Neuronal stem cell (in vitro differentiated cells): ENCODE data around the gene OR2V2.

Experiments
- DNase-seq: peaks from one replicate; pipeline ENCODE4 v3.0.0-alpha.2; 2013; ENCODE audit warnings: low spot score
- H2AFZ ChIP-seq: one replicate; pipeline ENCODE4 v1.6.1; 2013; ENCODE audit warnings: mild to moderate bottlenecking, low read length, inconsistent platforms
- H2AK5ac ChIP-seq: 2 replicates; pipeline ENCODE4 v1.6.1; 2013; ENCODE audit warnings: low read depth, mild to moderate bottlenecking, inconsistent platforms, low read length, moderate library complexity, mixed read lengths
- H2BK120ac ChIP-seq: 2 replicates; pipeline ENCODE4 v1.6.1; 2013; ENCODE audit warnings: low read depth, mild to moderate bottlenecking, inconsistent platforms, low read length, moderate library complexity, mixed read lengths
- H2BK12ac ChIP-seq: one replicate; pipeline ENCODE4 v1.6.1; 2013; ENCODE audit warnings: low read length, inconsistent platforms
- H2BK15ac ChIP-seq: 2 replicates; pipeline ENCODE4 v1.6.1; 2013; ENCODE audit warnings: mild to moderate bottlenecking, low read length, inconsistent platforms, mixed read lengths
- H2BK5ac ChIP-seq: one replicate; pipeline ENCODE4 v1.6.1; 2013; ENCODE audit warnings: inconsistent platforms, mild to moderate bottlenecking, low read length, moderate library complexity
- H3K14ac ChIP-seq: one replicate; pipeline ENCODE4 v1.6.1; 2013; ENCODE audit warnings: low read length, inconsistent platforms
- H3K18ac ChIP-seq: 2 replicates; pipeline ENCODE4 v1.6.1; 2013; ENCODE audit warnings: low read length, inconsistent platforms
- H3K23ac ChIP-seq: 2 replicates; pipeline ENCODE4 v1.6.1; 2013; ENCODE audit warnings: low read depth, mild to moderate bottlenecking, mixed read lengths, low read length, inconsistent platforms; ENCODE audit not compliant: poor library complexity
- H3K27ac ChIP-seq: replicated peaks from 3 replicates; pipeline ENCODE4 v1.5.1; 2013; ENCODE audit warnings: low read length, inconsistent platforms
- H3K27me3 ChIP-seq, 3 experiments: 2 replicates each; pipeline ENCODE4 v1.6.1; 2013; ENCODE audit warnings: low read length in 3 of 3, mild to moderate bottlenecking in 2 of 3, inconsistent platforms in 1 of 3, low read depth in 1 of 3, mixed read lengths in 1 of 3, moderate library complexity in 1 of 3; ENCODE audit not compliant: control insufficient read depth in 3 of 3, insufficient read depth in 3 of 3
- H3K36me3 ChIP-seq, 2 donors: replicated peaks in 1 of 2; 2 replicates each; pipeline ENCODE4 v1.6.1; 2013; ENCODE audit warnings: low read length in 2 of 2; ENCODE audit not compliant: control insufficient read depth in 2 of 2, insufficient read depth in 2 of 2
- H3K4ac ChIP-seq: 2 replicates; pipeline ENCODE4 v1.6.1; 2013; ENCODE audit warnings: inconsistent platforms, mild to moderate bottlenecking, low read length, moderate library complexity
- H3K4me1 ChIP-seq, 2 donors: 1 replicate in 1 of 2; 2 replicates in 1 of 2; pipeline ENCODE4 v1.6.1; 2013; ENCODE audit warnings: low read length in 2 of 2, low read depth in 1 of 2; ENCODE audit not compliant: control insufficient read depth in 2 of 2, insufficient read depth in 1 of 2
- H3K4me2 ChIP-seq: one replicate; pipeline ENCODE4 v1.6.1; 2013; ENCODE audit warnings: mild to moderate bottlenecking, low read length, inconsistent platforms; ENCODE audit not compliant: insufficient read depth, poor library complexity, severe bottlenecking
- H3K4me3 ChIP-seq, 2 donors: 2 replicates each; pipeline ENCODE4 v1.5.1; 2013; ENCODE audit warnings: low read length in 2 of 2, mild to moderate bottlenecking in 2 of 2, inconsistent platforms in 1 of 2, moderate library complexity in 1 of 2
- H3K79me1 ChIP-seq: one replicate; pipeline ENCODE4 v1.6.1; 2013; ENCODE audit warnings: low read depth, mild to moderate bottlenecking, inconsistent platforms, low read length, moderate library complexity
- H3K9ac ChIP-seq: one replicate; pipeline ENCODE4 v1.6.1; 2013; ENCODE audit warnings: mild to moderate bottlenecking, low read depth, low read length, inconsistent platforms; ENCODE audit not compliant: poor library complexity
- H3K9me3 ChIP-seq, 2 donors: replicated peaks in 1 of 2; 2 replicates each; pipeline versions ENCODE3 to v1.6.1; 2013; ENCODE audit warnings: low read length in 2 of 2, mild to moderate bottlenecking in 2 of 2, inconsistent platforms in 1 of 2, low read depth in 1 of 2, mixed read lengths in 1 of 2, moderate library complexity in 1 of 2; ENCODE audit not compliant: control insufficient read depth in 2 of 2, insufficient read depth in 1 of 2
- H4K8ac ChIP-seq: one replicate; pipeline ENCODE4 v1.6.1; 2013; ENCODE audit warnings: low read depth, mild to moderate bottlenecking, inconsistent platforms, low read length, moderate library complexity
- H4K91ac ChIP-seq: one replicate; pipeline ENCODE4 v1.6.1; 2013; ENCODE audit warnings: low read length, low read depth, mild to moderate bottlenecking, inconsistent platforms; ENCODE audit not compliant: poor library complexity
- WGBS, 2 donors: extraction: QIAGEN DNeasy Blood & Tissue Kit; methylation state at CpG; one replicate each; pipeline ENCODE4 v1.1.7; 2013; ENCODE audit warnings: missing lambda C conversion rate in 2 of 2, mixed read lengths in 1 of 2; ENCODE audit not compliant: insufficient read length in 2 of 2, insufficient replicate concordance in 1 of 2; ENCODE audit errors: extremely low coverage in 2 of 2; 5-methylcytosine and 5-hydroxymethylcytosine counted together

OR2V2 gene

DNA sequence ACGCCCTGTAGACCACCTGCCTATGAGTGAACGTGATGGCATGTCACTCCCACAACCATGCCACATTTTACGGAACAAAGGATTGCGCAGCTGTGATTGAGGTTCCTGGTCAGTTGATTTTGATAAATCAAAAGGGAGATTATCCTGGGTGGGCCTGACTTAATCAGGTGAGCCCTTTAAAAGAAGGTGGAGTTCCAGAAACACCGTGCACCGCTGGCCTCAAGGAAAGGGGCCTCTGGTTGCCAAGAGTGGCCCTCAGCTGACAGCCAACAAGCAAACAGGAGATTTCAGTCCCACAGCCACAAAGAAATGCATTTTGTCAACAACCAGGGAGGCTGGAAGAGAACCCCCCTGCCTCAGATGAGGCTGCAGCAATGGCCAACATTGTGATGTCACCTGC is 38.6 kb downstream of the OR2V2 start:
- Histone ChIP-seq H4K91ac (no peak overlapping the region), H3K27ac (no peak overlapping the region), H2AFZ (no peak overlapping the region), H3K4me3 (no peak overlapping the region), H3K36me3 (no peaks in the 10 kb centered on the region), H3K18ac (no peak overlapping the region), H3K9me3 (no peaks in the 10 kb centered on the region), H3K79me1 (no peaks in the 10 kb centered on the region), H3K27me3 (peaks cover 5 to 18% (median 12%) of the 10 kb centered on the region in 3 experiments), H3K9ac (no peak overlapping the region), H3K14ac (no peak overlapping the region), H3K23ac (no peak overlapping the region), H2AK5ac (no peak overlapping the region), H2BK5ac (no peak overlapping the region), H3K4me1 (peaks cover 1 to 10% of the 10 kb centered on the region in 2 donors), H3K4me2 (no peak overlapping the region), H2BK15ac (no peak overlapping the region), H3K4ac (no peak overlapping the region), H4K8ac (no peak overlapping the region), H2BK12ac (no peak overlapping the region), H2BK120ac (no peak overlapping the region)
- no peak for DNase-seq
- WGBS, 2 donors: no CpG with 5 or more reads among the region's 6 CpGs

DNA sequence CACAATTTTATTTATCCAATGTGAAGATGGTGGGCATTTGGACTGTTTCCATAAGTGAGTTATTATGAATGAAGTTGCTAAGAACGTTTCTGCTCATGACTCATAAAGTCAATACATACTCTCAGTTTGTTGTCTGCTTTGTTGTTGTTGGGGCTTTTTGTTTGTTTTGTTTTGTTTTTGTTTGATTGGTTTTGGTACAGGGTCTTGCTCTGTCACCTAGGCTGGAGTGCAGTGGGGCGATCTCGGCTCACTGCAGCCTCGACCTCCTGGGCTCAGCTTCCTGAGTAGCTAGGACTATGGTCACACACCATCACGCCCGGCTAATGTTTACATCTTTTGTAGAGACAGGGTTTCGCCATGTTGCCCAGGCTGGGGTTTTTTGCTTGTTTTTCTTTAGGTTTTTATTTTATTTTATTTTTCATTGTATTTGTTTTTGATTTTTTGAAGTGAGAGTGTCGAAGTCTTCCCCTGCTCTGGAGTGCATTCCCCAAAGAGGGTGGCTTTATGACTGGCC is 39.7 kb downstream of the OR2V2 start:
- no peak overlapping the region for H2BK15ac ChIP-seq
- H3K4ac ChIP-seq: no peak overlapping the region
- H3K23ac ChIP-seq: no peak overlapping the region
- H2AK5ac ChIP-seq: no peak overlapping the region
- peak overlapping the region; percentile 63 for H3K4me2 ChIP-seq
- H3K27ac ChIP-seq: no peak overlapping the region
- no peak overlapping the region for H4K8ac ChIP-seq
- H2BK120ac ChIP-seq: no peak overlapping the region
- WGBS, 2 donors: no CpG with 5 or more reads among the region's 8 CpGs
- DNase-seq: no peak
- H2BK12ac ChIP-seq: no peak overlapping the region
- no peak overlapping the region for H3K18ac ChIP-seq
- H2AFZ ChIP-seq: peak overlapping the region; percentile 87
- H2BK5ac ChIP-seq: no peak overlapping the region
- no peaks in the 10 kb centered on the region for H3K79me1 ChIP-seq
- H3K9ac ChIP-seq: no peak overlapping the region
- peaks cover 5 to 22% (median 15%) of the 10 kb centered on the region in 3 experiments for H3K27me3 ChIP-seq
- H3K36me3 ChIP-seq: no peaks in the 10 kb centered on the region
- peaks cover 1 to 10% of the 10 kb centered on the region in 2 donors for H3K4me1 ChIP-seq
- no peaks in the 10 kb centered on the region for H3K9me3 ChIP-seq
- H4K91ac ChIP-seq: no peak overlapping the region
- H3K14ac ChIP-seq: no peak overlapping the region
- H3K4me3 ChIP-seq: peak overlapping the region; percentile 61 to 83

DNA sequence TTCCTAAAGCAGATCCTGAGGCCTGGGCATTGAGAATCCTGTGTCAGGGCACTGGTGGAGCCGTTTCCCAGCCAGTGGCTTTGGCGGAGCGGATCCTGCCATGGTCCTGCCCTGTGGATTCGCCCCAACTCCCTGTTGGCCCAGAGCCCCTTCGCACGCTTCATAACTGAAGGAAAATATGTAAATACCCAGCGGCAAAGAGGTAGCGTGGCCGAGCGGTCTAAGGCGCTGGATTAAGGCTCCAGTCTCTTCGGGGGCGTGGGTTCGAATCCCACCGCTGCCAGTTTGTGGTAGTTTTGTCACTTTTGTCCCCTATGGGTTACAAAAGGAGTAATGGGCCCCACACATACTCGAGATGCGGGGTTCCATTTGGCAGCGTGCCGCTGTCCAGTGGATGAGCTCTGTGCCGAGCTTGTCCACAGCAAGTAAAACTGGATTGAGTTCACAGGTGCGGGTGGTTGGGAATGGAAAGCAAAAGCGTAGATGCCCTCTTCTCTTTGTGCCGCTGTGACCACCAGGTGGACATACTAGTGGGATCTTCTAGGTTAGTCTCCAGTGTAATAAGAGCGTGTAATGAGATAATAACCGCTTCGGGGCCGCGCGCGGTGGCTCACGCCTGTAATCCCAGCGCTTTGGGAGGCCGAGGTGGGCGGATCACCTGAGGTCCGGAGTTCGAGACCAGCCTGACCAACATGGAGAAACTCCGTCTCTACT is 40.3 kb downstream of the OR2V2 start:
- H2BK120ac ChIP-seq: no peak overlapping the region
- no peak overlapping the region for H3K9ac ChIP-seq
- H3K4me2 ChIP-seq: peak overlapping the region; percentile 63
- no peaks in the 10 kb centered on the region for H3K9me3 ChIP-seq
- H2AK5ac ChIP-seq: peak overlapping the region; percentile 72
- H3K79me1 ChIP-seq: no peaks in the 10 kb centered on the region
- no peak overlapping the region for H2BK5ac ChIP-seq
- peak overlapping the region; percentile 84 for H3K18ac ChIP-seq
- H3K4me1 ChIP-seq: peaks cover 3 to 10% of the 10 kb centered on the region in 2 donors
- H3K4ac ChIP-seq: no peak overlapping the region
- H3K36me3 ChIP-seq: no peaks in the 10 kb centered on the region
- no peak overlapping the region for H4K8ac ChIP-seq
- no peak overlapping the region for H4K91ac ChIP-seq
- peak; percentile 84 for DNase-seq
- peaks cover 5 to 22% (median 15%) of the 10 kb centered on the region in 3 experiments for H3K27me3 ChIP-seq
- no peak overlapping the region for H2BK15ac ChIP-seq
- no CpG with 5 or more reads among the region's 37 CpGs for WGBS, 2 donors
- peak overlapping the region; percentile 52 for H3K23ac ChIP-seq
- no peak overlapping the region for H2BK12ac ChIP-seq
- peak overlapping the region; percentile 61 to 83 for H3K4me3 ChIP-seq
- peak overlapping the region; percentile 87 for H2AFZ ChIP-seq
- no peak overlapping the region for H3K27ac ChIP-seq
- H3K14ac ChIP-seq: no peak overlapping the region

DNA sequence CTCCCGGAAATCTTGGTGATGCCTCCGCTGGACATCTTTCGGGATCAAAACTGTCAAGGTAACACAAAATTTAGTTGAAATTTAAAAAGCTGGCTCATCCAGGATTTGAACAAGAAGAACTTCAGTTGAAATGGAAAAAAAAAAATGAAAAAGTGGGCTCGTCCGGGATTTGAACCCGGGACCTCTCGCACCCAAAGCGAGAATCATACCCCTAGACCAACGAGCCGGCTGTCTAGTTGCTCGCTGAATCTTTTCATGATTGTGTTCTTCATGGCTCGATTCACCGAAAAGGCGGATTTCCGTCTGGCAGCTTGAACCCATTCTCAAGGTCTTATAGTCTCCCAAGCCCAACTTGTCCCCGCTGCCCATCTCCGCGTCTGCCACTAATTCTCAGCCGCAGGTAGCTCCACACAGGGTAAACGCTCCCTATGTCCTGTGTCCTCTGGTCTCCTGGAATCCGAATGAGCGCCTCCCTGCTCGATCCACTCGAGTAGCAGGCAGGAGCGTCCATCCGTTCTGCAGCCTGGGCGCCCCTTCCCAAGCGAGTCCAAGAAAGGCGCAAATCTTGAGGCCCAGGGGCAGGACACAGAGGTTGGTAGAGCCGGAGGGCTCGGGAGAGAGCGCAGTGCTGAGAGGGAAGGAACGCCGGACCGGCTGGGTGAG is 41.4 kb downstream of the OR2V2 start:
- Histone ChIP-seq H3K9ac (peak overlapping the region; percentile 82), H3K27ac (peak overlapping the region; percentile 64)
- no CpG with 5 or more reads among the region's 35 CpGs for WGBS, 2 donors

More for the DNA sequence above, 41.4 kb downstream of the OR2V2 start:
- Histone ChIP-seq H4K8ac (no peak overlapping the region), H2BK120ac (no peak overlapping the region), H3K23ac (peak overlapping the region; percentile 3), H4K91ac (no peak overlapping the region), H2BK15ac (no peak overlapping the region), H3K18ac (no peak overlapping the region), H3K79me1 (no peaks in the 10 kb centered on the region), H2AK5ac (no peak overlapping the region), H3K4ac (no peak overlapping the region), H3K4me2 (peak overlapping the region; percentile 99), H2BK12ac (no peak overlapping the region), H2BK5ac (no peak overlapping the region), H2AFZ (peak overlapping the region; percentile 95), H3K9me3 (no peaks in the 10 kb centered on the region), H3K4me1 (peaks cover 3 to 10% of the 10 kb centered on the region in 2 donors), H3K36me3 (no peaks in the 10 kb centered on the region), H3K27me3 (peaks cover 5 to 22% (median 15%) of the 10 kb centered on the region in 3 experiments), H3K4me3 (peak overlapping the region; percentile 84 to 95), H3K14ac (no peak overlapping the region)
- DNase-seq: peak; percentile 90
